ENCODE data around the gene NOTCH2.

- TF ChIP-seq, protein P1, sequence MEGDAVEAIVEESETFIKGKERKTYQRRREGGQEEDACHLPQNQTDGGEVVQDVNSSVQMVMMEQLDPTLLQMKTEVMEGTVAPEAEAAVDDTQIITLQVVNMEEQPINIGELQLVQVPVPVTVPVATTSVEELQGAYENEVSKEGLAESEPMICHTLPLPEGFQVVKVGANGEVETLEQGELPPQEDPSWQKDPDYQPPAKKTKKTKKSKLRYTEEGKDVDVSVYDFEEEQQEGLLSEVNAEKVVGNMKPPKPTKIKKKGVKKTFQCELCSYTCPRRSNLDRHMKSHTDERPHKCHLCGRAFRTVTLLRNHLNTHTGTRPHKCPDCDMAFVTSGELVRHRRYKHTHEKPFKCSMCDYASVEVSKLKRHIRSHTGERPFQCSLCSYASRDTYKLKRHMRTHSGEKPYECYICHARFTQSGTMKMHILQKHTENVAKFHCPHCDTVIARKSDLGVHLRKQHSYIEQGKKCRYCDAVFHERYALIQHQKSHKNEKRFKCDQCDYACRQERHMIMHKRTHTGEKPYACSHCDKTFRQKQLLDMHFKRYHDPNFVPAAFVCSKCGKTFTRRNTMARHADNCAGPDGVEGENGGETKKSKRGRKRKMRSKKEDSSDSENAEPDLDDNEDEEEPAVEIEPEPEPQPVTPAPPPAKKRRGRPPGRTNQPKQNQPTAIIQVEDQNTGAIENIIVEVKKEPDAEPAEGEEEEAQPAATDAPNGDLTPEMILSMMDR (IDR thresholded peaks at IDR 0.05), result no peak
- no peak for TF ChIP-seq POLR2A (IDR thresholded peaks at IDR 0.05)
Measured at GRCh38 chr1:119898981-119899720, 170.3 kb downstream of the NOTCH2 start.

Data from adrenal gland (tissue), 5 donors.